HepG2 (cell line): Measurements from ENCODE around the gene TTLL13. TPM values are rescaled to one million over a fixed set of nuclear protein-coding genes. Genes with fewer than 3 reads are reported as not detected.

Experiments
- ATAC-seq: fragments of 200-7000 bp; cut with Tn5 transposase; 3 replicates; pipeline ENCODE4 v1.9.1; 2020; ENCODE audit warnings: mild to moderate bottlenecking, moderate library complexity
- BruUV-seq: library from RNA; stranded (reverse); fragments of 400-500 nt; replicated peaks from 2 replicates; lab custom pipeline; 2021; lab: Mats Ljungman, UMichigan
- CTCF ChIA-PET: fragments of 300-600 bp; formaldehyde crosslinking; extraction: SDS; loops from one replicate; lab custom pipeline; 2021; ENCODE audit warnings: low total read pairs, inconsistent platforms, low intra/inter-chr PET ratio; lab: Yijun Ruan, JAX
- POLR2A ChIA-PET: fragments of 350-600 bp; sonication (Branson Sonifier 250); formaldehyde crosslinking; loops from one replicate; lab custom pipeline; 2020; ENCODE audit warnings: antibody characterized with exemption, inconsistent platforms; lab: Yijun Ruan, JAX
- DNase-seq: peaks from one replicate; pipeline ENCODE4 v3.0.0-alpha.2; 2015; ENCODE audit warnings: low spot score
- FAIRE-seq: peaks from 3 replicates; lab custom pipeline; 2011; peaks lifted over from hg19 to GRCh38; lab: Jason Lieb, UNC
- H2AFZ ChIP-seq: one replicate; pipeline ENCODE4 v1.6.1; 2011; ENCODE audit warnings: low read length, inconsistent platforms
- H3K27ac ChIP-seq: fragments of 300-600 bp; 3 replicates; pipeline ENCODE4 v1.8.0; 2011; ENCODE audit warnings: mixed run types, mild to moderate bottlenecking, mixed read lengths, low read length, inconsistent platforms; ENCODE audit not compliant: insufficient read depth; ENCODE audit errors: extremely low read length
- H3K27me3 ChIP-seq, 2 experiments: fragments of 200-600 bp in 1 of 2; 2 replicates in 1 of 2; 3 replicates in 1 of 2; pipeline versions ENCODE4 v1.6.0 to v1.8.0; 2011; ENCODE audit warnings: low read length in 2 of 2, mild to moderate bottlenecking in 2 of 2, moderate library complexity in 2 of 2, inconsistent platforms in 1 of 2; ENCODE audit not compliant: insufficient read depth in 2 of 2, control insufficient read depth in 1 of 2
- H3K36me3 ChIP-seq, 2 experiments: fragments of 200-600 bp in 1 of 2; replicated peaks in 1 of 2; 2 replicates in 1 of 2; 3 replicates in 1 of 2; pipeline versions ENCODE4 v1.5.1 to v1.8.0; 2011; ENCODE audit warnings: low read length in 2 of 2, inconsistent platforms in 1 of 2; ENCODE audit not compliant: insufficient read depth in 2 of 2, control insufficient read depth in 1 of 2
- H3K4me1 ChIP-seq: 2 replicates; pipeline ENCODE4 v1.5.1; 2012; ENCODE audit warnings: low read length, inconsistent platforms; ENCODE audit not compliant: insufficient read depth
- H3K4me2 ChIP-seq: 2 replicates; pipeline ENCODE4 v1.6.0; 2011; ENCODE audit warnings: low read depth, low read length, inconsistent platforms
- H3K4me3 ChIP-seq, 3 experiments: fragments of 200-600 bp in 1 of 3; sonication (generic), shearing (Covaris generic) in 1 of 3; replicated peaks in 1 of 3; 2 replicates each; pipeline ENCODE4 v1.5.1; 2011 to 2016; ENCODE audit warnings: low read length in 3 of 3, inconsistent platforms in 2 of 3, low read depth in 2 of 3, mild to moderate bottlenecking in 2 of 3, control low read depth in 1 of 3, mixed read lengths in 1 of 3; ENCODE audit not compliant: insufficient read depth in 1 of 3
- H3K79me2 ChIP-seq: one replicate; pipeline ENCODE4 v1.6.1; 2011; ENCODE audit warnings: low read length, inconsistent platforms; ENCODE audit not compliant: insufficient read depth
- H3K9ac ChIP-seq: 2 replicates; pipeline ENCODE4 v1.6.0; 2011; ENCODE audit warnings: mild to moderate bottlenecking, low read depth, low read length, inconsistent platforms; ENCODE audit not compliant: insufficient read depth
- H3K9me3 ChIP-seq: 2 replicates; pipeline ENCODE4 v1.5.1; 2012; ENCODE audit warnings: mild to moderate bottlenecking, low read length
- H4K20me1 ChIP-seq: 2 replicates; pipeline ENCODE4 v1.6.0; 2011; ENCODE audit warnings: inconsistent platforms, mild to moderate bottlenecking, low read length, moderate library complexity; ENCODE audit not compliant: insufficient read depth
- CBFB ChIP-seq: sonication (generic); formaldehyde crosslinking; IDR thresholded peaks from 2 replicates; pipeline ENCODE4 v1.4.0; 2020; ENCODE audit warnings: missing genetic modification reagents
- CTCF ChIP-seq: sonication (generic); formaldehyde crosslinking; IDR thresholded peaks from 2 replicates; pipeline ENCODE4 v1.5.0; 2020; ENCODE audit warnings: mild to moderate bottlenecking, missing genetic modification reagents, moderate library complexity
- GMEB2 ChIP-seq: IDR thresholded peaks from 2 replicates; pipeline ENCODE4 v1.6.1; 2016; ENCODE audit warnings: missing biosample characterization, missing genetic modification reagents, low read depth
- NFRKB ChIP-seq: fragments of 450-650 bp; IDR thresholded peaks from 2 replicates; pipeline ENCODE4 v1.6.1; 2017
- SMC3 ChIP-seq: IDR thresholded peaks from 2 replicates; pipeline ENCODE4 v1.6.1; 2011; ENCODE audit warnings: low read length, improper control_type of control experiment
- ZNF17 ChIP-seq: sonication (generic); formaldehyde crosslinking; IDR thresholded peaks from 2 replicates; pipeline ENCODE4 v1.5.0; 2020; ENCODE audit warnings: mild to moderate bottlenecking, missing genetic modification reagents
- ZNF280D ChIP-seq: sonication (generic); formaldehyde crosslinking; IDR thresholded peaks from 2 replicates; pipeline ENCODE4 v1.5.1; 2020; ENCODE audit warnings: mild to moderate bottlenecking, missing genetic modification reagents
- WGBS: methylation state at CpG from one replicate; pipeline ENCODE4 v1.1.6; 2017; ENCODE audit warnings: low lambda C conversion rate; 5-methylcytosine and 5-hydroxymethylcytosine counted together
- in situ Hi-C: cut with HindIII; loops from 2 replicates; pipeline ENCODE4 v1.10.0; 2017; ENCODE audit warnings: low pct_unique_long_range_greater_than_20kb; ENCODE audit not compliant: extremely low pct_ligation_motif_present
- intact Hi-C: fragments of 100-400 bp; cut with micrococcal nuclease; formaldehyde crosslinking; loops from one replicate; pipeline ENCODE4 v1.10.0; 2022; ENCODE audit not compliant: unreplicated experiment
- polyA plus RNA-seq, 8 experiments: library from polyadenylated mRNA; depleted of rRNA in 3 of 8; stranded (reverse) in 7 of 8; unstranded in 1 of 8; fragments of >200 nt; fragmentation: Illumina TruSeq in 4 of 8; extraction: Trizol in 4 of 8; gene quantifications; 2 replicates each; pipeline versions ENCODE4 v1.2.1 to v1.2.3, GENCODE V29; 2011 to 2016; ENCODE audit warnings: low read depth in 4 of 8, missing spikeins in 1 of 8, mixed read lengths in 1 of 8; ENCODE audit not compliant: insufficient read depth in 1 of 8
- total RNA-seq, 5 experiments: library from RNA; depleted of rRNA; stranded (reverse); fragments of >200 nt; fragmentation: Illumina TruSeq; extraction: Trizol; gene quantifications; 2 replicates each; pipeline ENCODE4 v1.2.3, GENCODE V29; 2016; ENCODE audit warnings: low read depth in 1 of 5
- TF ChIP-seq, protein P1 (sequence below): sonication (generic); formaldehyde crosslinking; IDR thresholded peaks from 2 replicates; pipeline ENCODE4 v1.5.0; 2020; ENCODE audit warnings: mild to moderate bottlenecking, missing genetic modification reagents

Gene TTLL13
- total and polyA plus RNA-seq, 2 of the 13 experiments (the other 11 are each of a cell fraction or from before 2014, with no cell fraction given), result 0.07 to 0.29 TPM

DNA sequence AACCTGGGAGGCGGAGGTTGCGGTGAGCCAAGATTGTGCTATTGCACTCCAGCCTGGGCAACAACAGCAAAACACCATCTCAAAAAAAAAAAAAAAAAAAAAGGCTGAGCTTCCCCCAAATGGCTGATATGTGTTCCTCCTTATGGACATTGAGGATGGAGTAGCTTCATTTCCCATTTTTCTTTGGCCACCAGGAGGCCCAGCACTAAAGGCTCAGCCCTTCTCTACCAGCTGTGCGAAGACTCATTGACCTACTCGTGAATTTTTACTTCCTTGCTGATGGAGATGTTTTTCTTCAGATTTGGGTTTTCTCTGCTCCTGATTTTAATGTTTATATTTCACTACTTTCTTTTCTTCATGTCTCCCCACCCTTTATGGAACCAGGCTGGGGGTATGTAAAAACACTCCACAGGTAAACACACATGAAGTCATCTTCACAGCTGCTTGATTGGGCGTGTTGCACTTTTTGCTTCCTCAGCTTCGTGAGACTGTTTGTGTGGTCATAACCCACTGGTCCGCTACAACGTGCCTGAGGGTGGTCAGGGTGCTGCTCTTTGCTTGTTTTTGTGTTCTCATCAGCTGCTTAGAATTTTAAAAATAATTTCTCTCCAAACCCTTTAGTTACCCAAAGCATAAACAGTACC lies 34.7 kb upstream of the TTLL13 start:
- ATAC-seq, result peak; percentile 50; the same call in 2 of the 3 replicates
- Histone ChIP-seq H2AFZ (no peak overlapping the region), H4K20me1 (no peaks in the 10 kb centered on the region), H3K9ac (no peak overlapping the region), H3K9me3 (no peaks in the 10 kb centered on the region), H3K4me3 (no peak overlapping the region), H3K4me1 (peaks cover 16% of the 10 kb centered on the region), H3K27ac (no peak overlapping the region), H3K79me2 (no peaks in the 10 kb centered on the region), H3K4me2 (no peak overlapping the region), H3K27me3 (no peaks in the 10 kb centered on the region), H3K36me3 (peaks cover 2 to 5% of the 10 kb centered on the region in 2 experiments; a peak in 1 of 5 replicates)
- in situ Hi-C loops, result no loop called here
- DNase-seq, result no peak
- no TSS peak for BruUV-seq
- FAIRE-seq, result peak; percentile 72
- TF ChIP-seq NFRKB (no peak), ZNF280D (CRISPR knock-in tag) (no peak), ZNF17 (CRISPR knock-in tag) (no peak), GMEB2 (CRISPR knock-in tag) (no peak), SMC3 (peak; percentile 16; the same call in 1 of the 2 replicates), CBFB (CRISPR knock-in tag) (no peak), CTCF (CRISPR knock-in tag) (peak; percentile 27)
- TF ChIP-seq, protein P1, sequence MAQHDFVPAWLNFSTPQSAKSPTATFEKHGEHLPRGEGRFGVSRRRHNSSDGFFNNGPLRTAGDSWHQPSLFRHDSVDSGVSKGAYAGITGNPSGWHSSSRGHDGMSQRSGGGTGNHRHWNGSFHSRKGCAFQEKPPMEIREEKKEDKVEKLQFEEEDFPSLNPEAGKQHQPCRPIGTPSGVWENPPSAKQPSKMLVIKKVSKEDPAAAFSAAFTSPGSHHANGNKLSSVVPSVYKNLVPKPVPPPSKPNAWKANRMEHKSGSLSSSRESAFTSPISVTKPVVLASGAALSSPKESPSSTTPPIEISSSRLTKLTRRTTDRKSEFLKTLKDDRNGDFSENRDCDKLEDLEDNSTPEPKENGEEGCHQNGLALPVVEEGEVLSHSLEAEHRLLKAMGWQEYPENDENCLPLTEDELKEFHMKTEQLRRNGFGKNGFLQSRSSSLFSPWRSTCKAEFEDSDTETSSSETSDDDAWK (CRISPR knock-in tag), result no peak
- ChIA-PET CTCF (interaction anchor here (0.9 to 1.4 kb wide), 2 partner anchors 18 to 47 kb away, joined by 3 read pairs; partner anchors contain the start of gene CIB1), POLR2A (interaction anchor here (0.6 kb wide), 1 partner anchor 62 kb away, joined by 3 read pairs; no protein-coding TSS in a partner anchor)
- intact Hi-C loops, result no loop called here
- WGBS, result 90% methylated on average over 8 of the region's 8 CpGs
